H54 (cell line): Measurements from ENCODE around the gene CHGA.

Experiments used
- DNase-seq: peaks from one replicate; pipeline ENCODE4 v3.0.0; 2011; ENCODE audit warnings: low spot score, mixed read lengths; ENCODE audit not compliant: insufficient read length
- FAIRE-seq: peaks from 3 replicates; lab custom pipeline; 2011; peaks lifted over from hg19 to GRCh38; lab: Jason Lieb, UNC
- POLR2A ChIP-seq: IDR thresholded peaks from 2 replicates; pipeline ENCODE4 v1.6.1; 2011; ENCODE audit warnings: low read depth, mild to moderate bottlenecking, low read length

CHGA gene

GRCh38 chr14:92929689-92930608 lies 7.0 kb downstream of the CHGA start:
- FAIRE-seq: no peak
- TF ChIP-seq POLR2A: no peak

GRCh38 chr14:92930737-92931602 lies 8.0 kb downstream of the CHGA start:
- FAIRE-seq: no peak
- no peak for DNase-seq
- TF ChIP-seq POLR2A: no peak

More at GRCh38 chr14:92929689-92930608, 7.0 kb downstream of the CHGA start:
- DNase-seq: no peak

- FAIRE-seq (no peak), DNase-seq (no peak)
- TF ChIP-seq POLR2A: no peak
These were observed 8.9 kb downstream of the CHGA start for GRCh38 chr14:92931681-92932447.

- no peak for TF ChIP-seq POLR2A
- FAIRE-seq (no peak), DNase-seq (no peak)
These were observed 9.8 kb downstream of the CHGA start for GRCh38 chr14:92932448-92933395.

- FAIRE-seq (no peak), DNase-seq (no peak)
- TF ChIP-seq POLR2A: no peak
These were observed 10.5 kb downstream of the CHGA start for GRCh38 chr14:92933481-92933880.

GRCh38 chr14:92934196-92935085 lies 11.5 kb downstream of the CHGA start:
- DNase-seq (no peak), FAIRE-seq (no peak)
- no peak for TF ChIP-seq POLR2A

- no peak for FAIRE-seq
- no peak for TF ChIP-seq POLR2A
- DNase-seq: no peak
These were observed 12.5 kb downstream of the CHGA start for GRCh38 chr14:92935446-92935845.

GRCh38 chr14:92936085-92936484 lies 13.1 kb downstream of the CHGA start:
- no peak for TF ChIP-seq POLR2A
- DNase-seq: no peak
- no peak for FAIRE-seq

- FAIRE-seq (no peak), DNase-seq (no peak)
- no peak for TF ChIP-seq POLR2A
These were observed 14.3 kb downstream of the CHGA start for GRCh38 chr14:92937051-92937937.

- no peak for FAIRE-seq
- no peak for DNase-seq
- no peak for TF ChIP-seq POLR2A
These were observed 15.4 kb downstream of the CHGA start for GRCh38 chr14:92938235-92938875.
